Fibroblast of villous mesenchyme (primary cell): ENCODE results near the gene PCDHB6. TPM values are rescaled to one million over a fixed set of nuclear protein-coding genes. Genes with fewer than 3 reads are reported as not detected.
"Not testable (repeated sequence)": the region's sequence is repeated elsewhere in the genome, so short reads cannot be mapped to it uniquely, and the experiment has no call there.

Experiments used
- DNase-seq: peaks from one replicate; pipeline ENCODE4 v3.0.0-alpha.2; 2010; ENCODE audit warnings: low read depth
- H3K4me3 ChIP-seq: 2 replicates; pipeline ENCODE4 v1.5.1; 2011; ENCODE audit warnings: low read depth, mild to moderate bottlenecking, low read length
- total RNA-seq: library from RNA; depleted of rRNA; stranded (reverse); fragments of >200 nt; gene quantifications from 2 replicates; pipeline ENCODE4 v1.2.3, GENCODE V29; 2012
- TF ChIP-seq, protein P1 (sequence below): IDR thresholded peaks from 2 replicates; pipeline ENCODE4 v1.5.1; 2012; ENCODE audit warnings: low read depth, mild to moderate bottlenecking, low read length; ENCODE audit not compliant: insufficient read depth

PCDHB6 gene
- total RNA-seq, 1 donor, result under 0.01 TPM

DNA sequence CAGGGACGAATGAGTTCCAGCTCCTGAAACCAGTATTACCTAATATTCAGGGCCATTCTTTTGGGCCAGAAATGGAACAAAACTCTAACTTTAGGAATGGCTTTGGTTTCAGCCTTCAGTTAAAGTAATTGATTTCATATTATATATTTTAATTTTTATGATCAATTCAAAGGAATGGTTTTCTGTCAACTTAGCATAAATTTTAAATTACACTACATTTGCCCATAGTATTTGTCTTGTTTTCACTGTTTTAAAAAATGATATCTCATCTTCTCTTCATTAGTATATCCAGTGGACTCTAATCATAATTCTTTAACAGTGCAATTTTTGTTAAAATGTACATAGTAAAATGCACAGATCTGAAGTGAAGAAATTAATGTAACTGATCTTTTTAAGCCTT lies 30.5 kb downstream of the PCDHB6 start:
- no peak for DNase-seq
- no peak overlapping the region for H3K4me3 ChIP-seq
- TF ChIP-seq, protein P1, sequence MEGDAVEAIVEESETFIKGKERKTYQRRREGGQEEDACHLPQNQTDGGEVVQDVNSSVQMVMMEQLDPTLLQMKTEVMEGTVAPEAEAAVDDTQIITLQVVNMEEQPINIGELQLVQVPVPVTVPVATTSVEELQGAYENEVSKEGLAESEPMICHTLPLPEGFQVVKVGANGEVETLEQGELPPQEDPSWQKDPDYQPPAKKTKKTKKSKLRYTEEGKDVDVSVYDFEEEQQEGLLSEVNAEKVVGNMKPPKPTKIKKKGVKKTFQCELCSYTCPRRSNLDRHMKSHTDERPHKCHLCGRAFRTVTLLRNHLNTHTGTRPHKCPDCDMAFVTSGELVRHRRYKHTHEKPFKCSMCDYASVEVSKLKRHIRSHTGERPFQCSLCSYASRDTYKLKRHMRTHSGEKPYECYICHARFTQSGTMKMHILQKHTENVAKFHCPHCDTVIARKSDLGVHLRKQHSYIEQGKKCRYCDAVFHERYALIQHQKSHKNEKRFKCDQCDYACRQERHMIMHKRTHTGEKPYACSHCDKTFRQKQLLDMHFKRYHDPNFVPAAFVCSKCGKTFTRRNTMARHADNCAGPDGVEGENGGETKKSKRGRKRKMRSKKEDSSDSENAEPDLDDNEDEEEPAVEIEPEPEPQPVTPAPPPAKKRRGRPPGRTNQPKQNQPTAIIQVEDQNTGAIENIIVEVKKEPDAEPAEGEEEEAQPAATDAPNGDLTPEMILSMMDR, result no peak

DNA sequence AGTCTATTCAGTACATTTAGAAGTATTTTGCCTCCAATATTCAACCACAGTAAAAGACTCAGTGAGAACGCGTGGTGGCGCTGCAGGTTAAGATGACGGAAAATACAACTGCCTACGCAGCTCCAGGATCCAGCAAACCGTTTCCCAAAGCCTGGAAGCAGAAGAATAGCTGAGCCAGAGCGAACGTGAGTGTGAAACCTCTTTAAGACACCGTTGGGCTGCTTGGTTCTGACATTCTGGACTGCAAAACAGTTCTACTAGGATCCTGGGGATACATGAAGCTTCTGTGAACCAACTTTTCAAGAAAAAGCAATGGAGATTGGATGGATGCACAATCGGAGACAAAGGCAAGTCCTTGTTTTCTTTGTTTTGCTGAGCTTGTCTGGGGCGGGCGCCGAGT lies 32.4 kb downstream of the PCDHB6 start, which contains the start of gene PCDHB16:
Gene PCDHB16, plus strand, starts transcription at position 140 of the 400 bp plus-strand sequence. Its CDS starts 173 bp downstream, at position 313.
- DNase-seq, result peak; percentile 15
- H3K4me3 ChIP-seq, result no peak within 1 kb of the TSS
- TF ChIP-seq, protein P1, result peak; percentile 26

DNA sequence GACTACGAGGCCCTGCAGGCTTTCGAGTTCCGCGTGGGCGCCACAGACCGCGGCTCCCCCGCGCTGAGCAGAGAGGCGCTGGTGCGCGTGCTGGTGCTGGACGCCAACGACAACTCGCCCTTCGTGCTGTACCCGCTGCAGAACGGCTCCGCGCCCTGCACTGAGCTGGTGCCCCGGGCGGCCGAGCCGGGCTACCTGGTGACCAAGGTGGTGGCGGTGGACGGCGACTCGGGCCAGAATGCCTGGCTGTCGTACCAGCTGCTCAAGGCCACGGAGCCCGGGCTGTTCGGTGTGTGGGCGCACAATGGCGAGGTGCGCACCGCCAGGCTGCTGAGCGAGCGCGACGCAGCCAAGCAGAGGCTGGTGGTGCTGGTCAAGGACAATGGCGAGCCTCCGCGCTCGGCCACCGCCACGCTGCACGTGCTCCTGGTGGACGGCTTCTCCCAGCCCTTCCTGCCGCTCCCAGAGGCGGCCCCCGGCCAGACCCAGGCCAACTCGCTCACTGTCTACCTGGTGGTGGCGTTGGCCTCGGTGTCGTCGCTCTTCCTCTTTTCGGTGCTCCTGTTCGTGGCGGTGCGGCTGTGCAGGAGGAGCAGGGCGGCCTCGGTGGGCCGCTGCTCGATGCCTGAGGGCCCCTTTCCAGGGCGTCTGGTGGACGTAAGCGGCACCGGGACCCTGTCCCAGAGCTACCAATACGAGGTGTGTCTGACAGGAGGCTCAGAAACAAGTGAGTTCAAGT lies 34.4 kb downstream of the PCDHB6 start:
- DNase-seq, H3K4me3 ChIP-seq: not testable (repeated sequence)

DNA sequence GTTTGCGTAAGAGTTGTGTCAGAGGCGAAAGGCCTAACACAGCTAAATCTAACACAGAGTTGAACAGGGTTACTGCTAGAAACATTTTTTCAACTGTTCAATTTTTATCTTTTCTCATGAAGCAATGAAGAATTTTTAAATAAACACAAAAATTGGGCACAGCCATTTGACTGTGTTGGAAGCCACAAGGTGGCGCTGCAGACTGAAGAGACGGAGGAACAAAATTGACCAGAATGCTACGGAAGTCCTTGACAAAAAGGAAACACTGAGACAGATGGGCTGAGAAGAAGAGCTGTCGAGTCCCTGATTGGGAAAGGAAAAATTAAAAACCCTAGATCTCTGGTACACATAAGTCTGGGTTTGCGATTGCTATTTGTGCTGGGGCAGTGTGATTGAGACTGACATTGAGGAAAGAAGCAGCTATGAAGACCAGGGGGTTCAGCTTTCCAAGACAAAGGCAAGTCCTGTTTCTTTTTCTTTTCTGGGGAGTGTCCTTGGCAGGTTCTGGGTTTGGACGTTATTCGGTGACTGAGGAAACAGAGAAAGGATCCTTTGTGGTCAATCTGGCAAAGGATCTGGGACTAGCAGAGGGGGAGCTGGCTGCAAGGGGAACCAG lies 37.1 kb downstream of the PCDHB6 start, which contains the start of gene PCDHB9:
Gene PCDHB9, plus strand, starts transcription at position 265 of the 616 bp plus-strand sequence. Its CDS starts 158 bp downstream, at position 423.
- no peak within 1 kb of the TSS for H3K4me3 ChIP-seq
- TF ChIP-seq, protein P1, result peak; percentile 45
- peak; percentile 8 for DNase-seq

DNA sequence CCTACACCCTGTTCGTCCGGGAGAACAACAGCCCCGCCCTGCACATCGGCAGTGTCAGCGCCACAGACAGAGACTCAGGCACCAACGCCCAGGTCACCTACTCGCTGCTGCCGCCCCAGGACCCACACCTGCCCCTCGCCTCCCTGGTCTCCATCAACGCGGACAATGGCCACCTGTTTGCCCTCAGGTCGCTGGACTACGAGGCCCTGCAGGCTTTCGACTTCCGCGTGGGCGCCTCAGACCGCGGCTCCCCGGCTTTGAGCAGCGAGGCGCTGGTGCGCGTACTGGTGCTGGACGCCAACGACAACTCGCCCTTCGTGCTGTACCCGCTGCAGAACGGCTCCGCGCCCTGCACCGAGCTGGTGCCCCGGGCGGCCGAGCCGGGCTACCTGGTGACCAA lies 38.8 kb downstream of the PCDHB6 start:
- DNase-seq, H3K4me3 ChIP-seq: not testable (repeated sequence)

DNA sequence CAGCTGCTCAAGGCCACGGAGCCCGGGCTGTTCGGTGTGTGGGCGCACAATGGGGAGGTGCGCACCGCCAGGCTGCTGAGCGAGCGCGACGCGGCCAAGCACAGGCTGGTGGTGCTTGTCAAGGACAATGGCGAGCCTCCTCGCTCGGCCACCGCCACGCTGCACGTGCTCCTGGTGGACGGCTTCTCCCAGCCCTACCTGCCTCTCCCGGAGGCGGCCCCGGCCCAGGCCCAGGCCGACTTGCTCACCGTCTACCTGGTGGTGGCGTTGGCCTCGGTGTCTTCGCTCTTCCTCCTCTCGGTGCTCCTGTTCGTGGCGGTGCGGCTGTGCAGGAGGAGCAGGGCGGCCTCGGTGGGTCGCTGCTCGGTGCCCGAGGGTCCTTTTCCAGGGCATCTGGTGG lies 39.3 kb downstream of the PCDHB6 start:
- not testable (repeated sequence) for H3K4me3 ChIP-seq, DNase-seq

DNA sequence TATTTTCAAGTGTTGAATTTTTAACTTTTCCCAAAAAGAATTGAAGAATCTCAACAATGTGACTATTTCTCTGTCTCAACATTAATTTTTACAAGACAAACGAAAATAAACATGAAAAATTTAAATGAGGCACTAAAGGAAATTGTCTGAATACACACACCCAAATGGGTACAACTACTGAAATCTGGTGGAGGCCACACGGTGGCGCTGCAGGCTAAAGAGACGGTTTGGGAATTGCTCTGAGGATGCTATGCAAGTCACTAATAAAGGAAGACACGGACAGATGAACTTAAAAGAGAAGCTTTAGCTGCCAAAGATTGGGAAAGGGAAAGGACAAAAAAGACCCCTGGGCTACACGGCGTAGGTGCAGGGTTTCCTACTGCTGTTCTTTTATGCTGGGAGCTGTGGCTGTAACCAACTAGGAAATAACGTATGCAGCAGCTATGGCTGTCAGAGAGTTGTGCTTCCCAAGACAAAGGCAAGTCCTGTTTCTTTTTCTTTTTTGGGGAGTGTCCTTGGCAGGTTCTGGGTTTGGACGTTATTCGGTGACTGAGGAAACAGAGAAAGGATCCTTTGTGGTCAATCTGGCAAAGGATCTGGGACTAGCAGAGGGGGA lies 42.4 kb downstream of the PCDHB6 start, which contains the start of gene PCDHB10:
Gene PCDHB10, plus strand, starts transcription at position 244 of the 616 bp plus-strand sequence. Its CDS starts 200 bp downstream, at position 444.
- TF ChIP-seq, protein P1, result peak; percentile 37
- peak; percentile 14 for DNase-seq
- no peak within 1 kb of the TSS for H3K4me3 ChIP-seq

DNA sequence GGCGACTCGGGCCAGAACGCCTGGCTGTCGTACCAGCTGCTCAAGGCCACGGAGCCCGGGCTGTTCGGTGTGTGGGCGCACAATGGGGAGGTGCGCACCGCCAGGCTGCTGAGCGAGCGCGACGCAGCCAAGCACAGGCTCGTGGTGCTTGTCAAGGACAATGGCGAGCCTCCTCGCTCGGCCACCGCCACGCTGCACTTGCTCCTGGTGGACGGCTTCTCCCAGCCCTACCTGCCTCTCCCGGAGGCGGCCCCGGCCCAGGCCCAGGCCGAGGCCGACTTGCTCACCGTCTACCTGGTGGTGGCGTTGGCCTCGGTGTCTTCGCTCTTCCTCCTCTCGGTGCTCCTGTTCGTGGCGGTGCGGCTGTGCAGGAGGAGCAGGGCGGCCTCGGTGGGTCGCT lies 44.5 kb downstream of the PCDHB6 start:
- not testable (repeated sequence) for DNase-seq, H3K4me3 ChIP-seq
